ENCODE data around the gene FAH. TPM values are rescaled to one million over a fixed set of nuclear protein-coding genes. Genes with fewer than 3 reads are reported as not detected.

FAH gene
- total and polyA plus RNA-seq, 2 experiments from 2014 or later: 24.9 to 28.8 TPM

DNA sequence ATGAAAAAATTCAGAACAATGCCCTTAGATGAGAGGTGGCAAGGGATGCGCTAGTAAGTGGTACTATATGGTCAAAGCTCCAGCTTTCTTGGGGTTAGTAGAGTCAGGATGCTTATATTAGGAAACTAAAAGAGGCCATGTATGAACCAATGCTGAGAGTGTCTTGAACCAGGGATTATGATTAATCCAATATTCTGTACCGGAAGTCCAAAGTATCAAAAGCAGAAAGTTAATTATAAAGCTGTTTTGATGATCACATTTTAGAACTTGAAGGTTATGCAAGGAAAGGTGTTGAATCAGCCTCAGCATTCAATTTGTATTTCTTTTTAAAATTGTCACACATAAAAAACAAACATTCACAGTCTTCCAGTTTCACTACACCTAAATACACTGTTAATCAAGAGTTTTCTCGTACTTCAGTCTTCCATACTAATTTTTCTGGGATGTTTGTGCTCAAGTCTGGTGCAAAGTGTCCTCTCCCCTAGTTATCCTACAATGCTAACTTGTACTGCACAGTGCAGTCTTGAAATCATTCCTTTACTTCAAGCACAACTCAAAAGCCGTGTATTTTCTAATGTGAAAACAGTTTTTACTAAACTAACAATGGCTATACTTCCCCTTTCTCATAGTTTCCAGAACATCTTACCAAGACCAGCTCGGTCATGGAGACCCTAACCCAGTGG, 10.7 kb upstream of the FAH start:
- TF ChIP-seq EZH2phosphoT487 (IDR thresholded peaks at IDR 0.05; ENCODE audit: insufficient read depth, low read depth) (no peak), EZH2 (IDR thresholded peaks at IDR 0.05; ENCODE audit: insufficient read depth, poor library complexity, severe bottlenecking) (no peak)
- 91 to 93% methylated on average over 5 of the region's 5 CpGs for WGBS, 2 experiments (ENCODE audit: low coverage in 1 of 2, low lambda C conversion rate in 2 of 2, missing lambda C conversion rate in 2 of 2)
- in situ Hi-C loops (cut with MboI): no loop called here

DNA sequence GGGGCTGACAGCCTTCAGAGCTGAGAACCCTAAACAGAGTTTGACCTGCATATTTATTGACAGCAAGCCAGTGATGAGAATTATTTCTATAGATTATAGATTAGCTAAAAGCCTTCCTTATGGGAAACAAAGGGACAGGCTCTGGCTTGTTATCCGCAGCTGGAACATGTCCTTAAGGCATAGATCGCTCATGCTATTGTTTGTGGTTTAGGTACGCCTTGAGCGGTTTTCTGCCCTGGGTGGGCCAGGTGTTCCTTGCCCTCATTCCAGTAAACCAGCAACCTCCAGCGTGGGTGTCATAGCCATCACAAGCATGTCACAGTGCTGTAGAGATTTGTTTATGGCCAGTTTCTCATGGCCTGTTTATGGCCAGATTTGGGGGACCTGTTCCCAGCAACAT, 10.2 kb upstream of the FAH start:
- Histone ChIP-seq H2AFZ (no peak overlapping the region), H3K9ac (no peak overlapping the region), H4K20me1 (ENCODE audit: insufficient read depth) (no peaks in the 10 kb centered on the region), H3K9me2 (ENCODE audit: insufficient read depth) (no peaks in the 10 kb centered on the region), H3K36me3 (ENCODE audit: low read depth) (0 out of 2 replicates have a peak, but pooled peaks cover 8% of the 10 kb centered on the region), H3K9me3 (ENCODE audit: low read depth) (no peaks in the 10 kb centered on the region), H3K4me2 (ENCODE audit: unreplicated experiment) (no peak overlapping the region), H3K4me3 (no peak overlapping the region), H3K4me1 (ENCODE audit: insufficient read depth) (no peaks in the 10 kb centered on the region), H3K27me3 (replicated peaks; ENCODE audit: insufficient read depth) (no peaks in the 10 kb centered on the region), H3K27ac (no peak overlapping the region), H3K79me2 (ENCODE audit: insufficient read depth) (no peaks in the 10 kb centered on the region), H3F3A (ENCODE audit: insufficient read depth) (no peaks in the 10 kb centered on the region)
- 99 to 100% methylated on average over 5 of the region's 5 CpGs for WGBS, 2 experiments (ENCODE audit: low coverage in 1 of 2, low lambda C conversion rate in 2 of 2, missing lambda C conversion rate in 2 of 2)
- DNase-seq: no peak
- in situ Hi-C loops (cut with MboI): no loop called here
- no peak for TF ChIP-seq EZH2 (IDR thresholded peaks at IDR 0.05; ENCODE audit: insufficient read depth, poor library complexity, severe bottlenecking)
- no peak for TF ChIP-seq EZH2phosphoT487 (IDR thresholded peaks at IDR 0.05; ENCODE audit: insufficient read depth, low read depth)

More for the DNA sequence above, 10.7 kb upstream of the FAH start:
- DNase-seq: no peak
- Histone ChIP-seq H3K4me1 (ENCODE audit: insufficient read depth) (no peaks in the 10 kb centered on the region), H2AFZ (no peak overlapping the region), H3K79me2 (ENCODE audit: insufficient read depth) (no peaks in the 10 kb centered on the region), H4K20me1 (ENCODE audit: insufficient read depth) (no peaks in the 10 kb centered on the region), H3K4me3 (no peak overlapping the region), H3F3A (ENCODE audit: insufficient read depth) (no peaks in the 10 kb centered on the region), H3K4me2 (ENCODE audit: unreplicated experiment) (no peak overlapping the region), H3K36me3 (ENCODE audit: low read depth) (0 out of 2 replicates have a peak, but pooled peaks cover 12% of the 10 kb centered on the region), H3K9me2 (ENCODE audit: insufficient read depth) (no peaks in the 10 kb centered on the region), H3K9me3 (ENCODE audit: low read depth) (no peaks in the 10 kb centered on the region), H3K27me3 (replicated peaks; ENCODE audit: insufficient read depth) (no peaks in the 10 kb centered on the region), H3K27ac (no peak overlapping the region), H3K9ac (no peak overlapping the region)

DNA sequence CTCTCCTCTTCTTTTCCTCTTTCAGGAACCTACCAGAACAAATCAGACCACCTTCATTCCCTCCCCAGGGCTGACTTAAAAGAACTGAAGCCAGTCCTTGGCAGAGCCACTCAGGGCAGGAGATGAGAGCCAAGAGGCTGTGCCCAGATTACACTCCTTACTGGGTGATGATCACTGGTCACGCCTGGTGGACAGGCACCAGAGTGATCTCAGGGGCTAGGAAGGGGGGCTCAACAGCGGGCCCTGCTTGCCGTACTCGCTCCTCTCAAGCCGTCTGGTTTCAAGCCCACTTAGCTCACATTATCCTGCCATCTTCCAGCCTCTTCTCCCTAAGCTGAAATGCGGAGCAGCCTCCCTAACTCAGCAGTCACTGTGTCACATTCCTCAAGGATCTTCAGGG, 1.7 kb upstream of the FAH start:
- H3K9me2 ChIP-seq (ENCODE audit: insufficient read depth): no peaks in the 10 kb centered on the region
- H4K20me1 ChIP-seq (ENCODE audit: insufficient read depth): no peaks in the 10 kb centered on the region
- 39 to 49% methylated on average over 6 of the region's 6 CpGs for WGBS, 2 experiments (ENCODE audit: low coverage in 1 of 2, low lambda C conversion rate in 2 of 2, missing lambda C conversion rate in 2 of 2)
- DNase-seq: no peak
- no peaks in the 10 kb centered on the region for H3K27me3 ChIP-seq (replicated peaks; ENCODE audit: insufficient read depth)
- peaks cover 7% of the 10 kb centered on the region; the same call in 1 of the 2 replicates for H3K4me1 ChIP-seq (ENCODE audit: insufficient read depth)
- H3K9me3 ChIP-seq (ENCODE audit: low read depth): no peaks in the 10 kb centered on the region
- TF ChIP-seq EZH2phosphoT487 (IDR thresholded peaks at IDR 0.05; ENCODE audit: insufficient read depth, low read depth) (no peak), EZH2 (IDR thresholded peaks at IDR 0.05; ENCODE audit: insufficient read depth, poor library complexity, severe bottlenecking) (no peak)
- peak overlapping the region; percentile 91 for H2AFZ ChIP-seq
- no peaks in the 10 kb centered on the region for H3K36me3 ChIP-seq (ENCODE audit: low read depth)
- no peak overlapping the region for H3K9ac ChIP-seq
- H3F3A ChIP-seq (ENCODE audit: insufficient read depth): peaks cover 8% of the 10 kb centered on the region; the same call in 1 of the 2 replicates
- no peak overlapping the region for H3K4me3 ChIP-seq
- no peak overlapping the region for H3K27ac ChIP-seq
- no peak overlapping the region for H3K4me2 ChIP-seq (ENCODE audit: unreplicated experiment)
- H3K79me2 ChIP-seq (ENCODE audit: insufficient read depth): peaks cover 17% of the 10 kb centered on the region; the same call in 1 of the 2 replicates
- in situ Hi-C loops (cut with MboI): no loop called here

DNA sequence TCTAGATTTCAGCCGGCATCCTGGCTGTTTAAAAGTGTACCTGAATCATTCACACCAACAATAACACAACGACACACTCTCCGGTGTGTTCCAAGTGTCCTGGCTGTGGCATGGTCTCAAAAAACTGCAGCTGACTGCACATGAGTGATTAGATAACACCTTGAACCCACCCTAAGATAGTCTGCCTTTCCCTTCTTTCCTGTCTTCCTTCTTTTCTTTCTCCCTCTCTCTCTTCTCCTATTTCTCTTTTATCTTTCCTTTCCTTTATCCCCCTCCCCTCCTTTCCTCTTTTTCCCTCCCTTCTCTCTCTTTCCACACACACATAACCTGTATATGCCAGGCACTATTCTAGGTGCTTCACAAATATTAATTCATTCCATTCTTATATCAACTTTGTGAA, 1.2 kb upstream of the FAH start:
- in situ Hi-C loops (cut with MboI): no loop called here
- H3K79me2 ChIP-seq (ENCODE audit: insufficient read depth): peaks cover 17% of the 10 kb centered on the region; the same call in 1 of the 2 replicates
- 16 to 24% methylated on average over 3 of the region's 3 CpGs for WGBS, 2 experiments (ENCODE audit: low coverage in 1 of 2, low lambda C conversion rate in 2 of 2, missing lambda C conversion rate in 2 of 2)
- H3F3A ChIP-seq (ENCODE audit: insufficient read depth): peaks cover 8% of the 10 kb centered on the region; the same call in 1 of the 2 replicates
- no peaks in the 10 kb centered on the region for H3K36me3 ChIP-seq (ENCODE audit: low read depth)
- no peaks in the 10 kb centered on the region for H3K9me3 ChIP-seq (ENCODE audit: low read depth)
- DNase-seq: no peak
- peak overlapping the region; percentile 61; the same call in 1 of the 2 replicates for H3K9ac ChIP-seq
- H3K27ac ChIP-seq: peak overlapping the region; percentile 44; the same call in 1 of the 2 replicates
- H4K20me1 ChIP-seq (ENCODE audit: insufficient read depth): no peaks in the 10 kb centered on the region
- H3K4me3 ChIP-seq: peak overlapping the region; percentile 68; the same call in 1 of the 2 replicates
- peak overlapping the region; percentile 70 for H3K4me2 ChIP-seq (ENCODE audit: unreplicated experiment)
- H3K9me2 ChIP-seq (ENCODE audit: insufficient read depth): no peaks in the 10 kb centered on the region
- H3K27me3 ChIP-seq (replicated peaks; ENCODE audit: insufficient read depth): no peaks in the 10 kb centered on the region
- peak overlapping the region; percentile 91 for H2AFZ ChIP-seq
- TF ChIP-seq EZH2 (IDR thresholded peaks at IDR 0.05; ENCODE audit: insufficient read depth, poor library complexity, severe bottlenecking): no peak
- TF ChIP-seq EZH2phosphoT487 (IDR thresholded peaks at IDR 0.05; ENCODE audit: insufficient read depth, low read depth): no peak
- peaks cover 7% of the 10 kb centered on the region; the same call in 1 of the 2 replicates for H3K4me1 ChIP-seq (ENCODE audit: insufficient read depth)
